Activated CD8-positive, alpha-beta T cell treated with anti-CD3 and anti-CD28 coated beads for 36 hours (primary cell): ENCODE measurements around the gene TUBA4B. TPM values are rescaled to one million over a fixed set of nuclear protein-coding genes. Genes with fewer than 3 reads are reported as not detected.

Experiments used
- ATAC-seq: fragments of 200-7000 bp; cut with Tn5 transposase; one replicate; pipeline ENCODE4 v1.10.0; 2021; ENCODE audit warnings: mild to moderate bottlenecking, moderate library complexity
- CTCF ChIA-PET: fragments of 350-600 bp; sonication (Branson Sonifier 250); formaldehyde crosslinking; loops from one replicate; lab custom pipeline; 2021; ENCODE audit warnings: antibody characterized with exemption; lab: Charles Lee
- POLR2A ChIA-PET: fragments of 350-600 bp; sonication (Branson Sonifier 250); formaldehyde crosslinking; loops from one replicate; lab custom pipeline; 2021; ENCODE audit warnings: antibody characterized with exemption; lab: Charles Lee
- DNase-seq: peaks from one replicate; pipeline ENCODE4 v3.0.0-alpha.2; 2020
- H3K27ac Mint-ChIP-seq: one replicate; pipeline ENCODE4 v1.8.0; 2021; ENCODE audit warnings: mild to moderate bottlenecking, mixed read lengths
- H3K27me3 Mint-ChIP-seq: one replicate; pipeline ENCODE4 v1.8.0; 2021; ENCODE audit warnings: mixed read lengths
- H3K36me3 Mint-ChIP-seq: one replicate; pipeline ENCODE4 v1.8.0; 2021; ENCODE audit warnings: low read depth, mixed read lengths
- H3K4me1 Mint-ChIP-seq: one replicate; pipeline ENCODE4 v1.8.0; 2021; ENCODE audit warnings: low read depth, mixed read lengths
- H3K4me3 Mint-ChIP-seq: one replicate; pipeline ENCODE4 v1.8.0; 2021; ENCODE audit warnings: mild to moderate bottlenecking, moderate library complexity, mixed read lengths
- H3K9me3 Mint-ChIP-seq: one replicate; pipeline ENCODE4 v1.8.0; 2021; ENCODE audit warnings: mixed read lengths
- intact Hi-C: fragments of 100-400 bp; cut with micrococcal nuclease; formaldehyde crosslinking; loops from one replicate; pipeline ENCODE4 v1.10.0; 2022
- total RNA-seq, 2 experiments: library from RNA; stranded (reverse); gene quantifications; one replicate each; pipeline ENCODE4 v1.2.3, GENCODE V29; 2021
- TF ChIP-seq, protein P1 (sequence below): fragments of 200-600 bp; IDR thresholded peaks from one replicate; pipeline ENCODE4 v1.8.0; 2022; ENCODE audit warnings: antibody characterized with exemption, mild to moderate bottlenecking

The TUBA4B gene
- total RNA-seq, 2 experiments from 2014 or later, result not detected

GRCh38 chr2:219269362-219270054 lies 16.5 kb downstream of the TUBA4B start:
- no peaks in the 10 kb centered on the region for H3K9me3 Mint-ChIP-seq
- CTCF ChIA-PET, result interaction anchor here (1.7 kb wide), 1 partner anchor 29 kb away, joined by 5 read pairs; no protein-coding TSS in a partner anchor
- no peak for DNase-seq
- H3K4me3 Mint-ChIP-seq, result no peak overlapping the region
- intact Hi-C loops, result no loop called here
- ATAC-seq, result no peak
- H3K4me1 Mint-ChIP-seq, result peaks cover 4% of the 10 kb centered on the region
- POLR2A ChIA-PET, result interaction anchor here (0.6 to 0.7 kb wide), 2 partner anchors 8 to 24 kb away, joined by 3 read pairs; partner anchors contain the start of gene STK16
- H3K27ac Mint-ChIP-seq, result no peak overlapping the region
- no peaks in the 10 kb centered on the region for H3K36me3 Mint-ChIP-seq
- no peaks in the 10 kb centered on the region for H3K27me3 Mint-ChIP-seq
- TF ChIP-seq, protein P1, sequence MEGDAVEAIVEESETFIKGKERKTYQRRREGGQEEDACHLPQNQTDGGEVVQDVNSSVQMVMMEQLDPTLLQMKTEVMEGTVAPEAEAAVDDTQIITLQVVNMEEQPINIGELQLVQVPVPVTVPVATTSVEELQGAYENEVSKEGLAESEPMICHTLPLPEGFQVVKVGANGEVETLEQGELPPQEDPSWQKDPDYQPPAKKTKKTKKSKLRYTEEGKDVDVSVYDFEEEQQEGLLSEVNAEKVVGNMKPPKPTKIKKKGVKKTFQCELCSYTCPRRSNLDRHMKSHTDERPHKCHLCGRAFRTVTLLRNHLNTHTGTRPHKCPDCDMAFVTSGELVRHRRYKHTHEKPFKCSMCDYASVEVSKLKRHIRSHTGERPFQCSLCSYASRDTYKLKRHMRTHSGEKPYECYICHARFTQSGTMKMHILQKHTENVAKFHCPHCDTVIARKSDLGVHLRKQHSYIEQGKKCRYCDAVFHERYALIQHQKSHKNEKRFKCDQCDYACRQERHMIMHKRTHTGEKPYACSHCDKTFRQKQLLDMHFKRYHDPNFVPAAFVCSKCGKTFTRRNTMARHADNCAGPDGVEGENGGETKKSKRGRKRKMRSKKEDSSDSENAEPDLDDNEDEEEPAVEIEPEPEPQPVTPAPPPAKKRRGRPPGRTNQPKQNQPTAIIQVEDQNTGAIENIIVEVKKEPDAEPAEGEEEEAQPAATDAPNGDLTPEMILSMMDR, result no peak

GRCh38 chr2:219270055-219270372 lies 17.0 kb downstream of the TUBA4B start:
- intact Hi-C loops, result no loop called here
- DNase-seq, result no peak
- Mint-ChIP-seq H3K27me3 (no peaks in the 10 kb centered on the region), H3K27ac (no peak overlapping the region), H3K4me3 (no peak overlapping the region), H3K36me3 (no peaks in the 10 kb centered on the region), H3K9me3 (no peaks in the 10 kb centered on the region), H3K4me1 (peaks cover 4% of the 10 kb centered on the region)
- ChIA-PET CTCF (interaction anchor here (1.7 kb wide), 1 partner anchor 29 kb away, joined by 5 read pairs; no protein-coding TSS in a partner anchor), POLR2A (interaction anchor here (0.7 kb wide), 1 partner anchor 8 kb away, joined by 3 read pairs; no protein-coding TSS in a partner anchor)
- TF ChIP-seq, protein P1, result no peak
- ATAC-seq, result no peak

- no peak for ATAC-seq
- no peak overlapping the region for H3K4me3 Mint-ChIP-seq
- H3K9me3 Mint-ChIP-seq, result no peaks in the 10 kb centered on the region
- intact Hi-C loops, result no loop called here
- DNase-seq, result no peak
- POLR2A ChIA-PET, result no interaction called here
- CTCF ChIA-PET, result no interaction called here
- H3K4me1 Mint-ChIP-seq, result peaks cover 4% of the 10 kb centered on the region
- H3K36me3 Mint-ChIP-seq, result no peaks in the 10 kb centered on the region
- H3K27ac Mint-ChIP-seq, result no peak overlapping the region
- TF ChIP-seq, protein P1, result no peak
- no peaks in the 10 kb centered on the region for H3K27me3 Mint-ChIP-seq
Measured at GRCh38 chr2:219271021-219271420, 18.0 kb downstream of the TUBA4B start.

- ATAC-seq (no peak), DNase-seq (no peak)
- H3K27me3 Mint-ChIP-seq, result no peaks in the 10 kb centered on the region
- no peaks in the 10 kb centered on the region for H3K36me3 Mint-ChIP-seq
- intact Hi-C loops, result no loop called here
- no peak overlapping the region for H3K4me3 Mint-ChIP-seq
- peaks cover 5% of the 10 kb centered on the region for H3K4me1 Mint-ChIP-seq
- ChIA-PET POLR2A (no interaction called here), CTCF (interaction anchor here (15.5 kb wide), 1 partner anchor 24 kb away, joined by 336 read pairs; no protein-coding TSS in a partner anchor)
- H3K9me3 Mint-ChIP-seq, result no peaks in the 10 kb centered on the region
- H3K27ac Mint-ChIP-seq, result no peak overlapping the region
- TF ChIP-seq, protein P1, result no peak
Measured at GRCh38 chr2:219272356-219272755, 19.3 kb downstream of the TUBA4B start.

- ChIA-PET POLR2A (interaction anchor here (1.3 kb wide), 1 partner anchor 55 kb away, joined by 3 read pairs; no protein-coding TSS in a partner anchor), CTCF (interaction anchor here (15.5 kb wide), 1 partner anchor 24 kb away, joined by 336 read pairs; no protein-coding TSS in a partner anchor)
- Mint-ChIP-seq H3K36me3 (no peaks in the 10 kb centered on the region), H3K27me3 (no peaks in the 10 kb centered on the region), H3K4me3 (no peak overlapping the region), H3K27ac (no peak overlapping the region), H3K9me3 (no peaks in the 10 kb centered on the region), H3K4me1 (peaks cover 11% of the 10 kb centered on the region)
- no peak for ATAC-seq
- intact Hi-C loops, result no loop called here
- TF ChIP-seq, protein P1, result no peak
- no peak for DNase-seq
Measured at GRCh38 chr2:219272995-219273394, 20.0 kb downstream of the TUBA4B start.
